HEK293T (cell line): ENCODE results near the gene BCL10.

Experiments used
- FOXK2 ChIP-seq: fragments of 450-650 bp; IDR thresholded peaks from 2 replicates; pipeline ENCODE4 v1.6.1; 2016; ENCODE audit warnings: mild to moderate bottlenecking
- HDGF ChIP-seq: fragments of 450-650 bp; IDR thresholded peaks from 2 replicates; pipeline ENCODE4 v1.6.1; 2017; ENCODE audit warnings: antibody characterized with exemption, borderline replicate concordance

DNA sequence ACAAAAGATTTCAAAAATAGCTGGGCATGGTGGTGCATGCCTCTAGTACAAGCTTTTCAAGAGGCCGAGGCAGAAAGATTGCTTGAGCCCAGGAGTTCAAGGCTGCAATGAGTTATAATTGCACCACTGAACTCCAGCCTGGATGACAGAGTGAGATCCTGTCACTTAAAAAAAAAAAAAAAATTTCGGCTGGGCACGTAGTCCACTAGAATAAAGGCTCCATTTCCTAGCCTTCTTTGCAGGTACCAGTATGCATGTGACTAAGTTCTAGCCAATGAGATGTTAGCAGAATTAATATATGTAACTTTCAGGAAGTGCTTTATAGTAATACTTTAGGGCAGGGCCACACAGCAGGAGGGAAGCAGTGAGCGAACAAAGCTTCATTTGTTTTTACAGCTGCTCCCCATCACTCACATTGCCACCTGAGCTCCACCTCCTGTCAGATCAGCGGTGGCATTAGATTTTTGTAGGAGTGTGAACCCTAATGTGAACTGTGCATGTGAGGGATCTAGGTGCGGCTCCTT, 46.8 kb downstream of the BCL10 start:
- TF ChIP-seq FOXK2 (no peak), HDGF (no peak)
